GM12873 (cell line): ENCODE measurements around the gene LANCL2.

Source experiments
- TF ChIP-seq, protein P1 (sequence below): IDR thresholded peaks from 2 replicates; pipeline ENCODE4 v1.5.1; 2012; ENCODE audit warnings: low read depth, mild to moderate bottlenecking, moderate library complexity, low read length, control low read depth; ENCODE audit not compliant: insufficient read depth; ENCODE audit errors: missing control alignments

The LANCL2 gene

DNA sequence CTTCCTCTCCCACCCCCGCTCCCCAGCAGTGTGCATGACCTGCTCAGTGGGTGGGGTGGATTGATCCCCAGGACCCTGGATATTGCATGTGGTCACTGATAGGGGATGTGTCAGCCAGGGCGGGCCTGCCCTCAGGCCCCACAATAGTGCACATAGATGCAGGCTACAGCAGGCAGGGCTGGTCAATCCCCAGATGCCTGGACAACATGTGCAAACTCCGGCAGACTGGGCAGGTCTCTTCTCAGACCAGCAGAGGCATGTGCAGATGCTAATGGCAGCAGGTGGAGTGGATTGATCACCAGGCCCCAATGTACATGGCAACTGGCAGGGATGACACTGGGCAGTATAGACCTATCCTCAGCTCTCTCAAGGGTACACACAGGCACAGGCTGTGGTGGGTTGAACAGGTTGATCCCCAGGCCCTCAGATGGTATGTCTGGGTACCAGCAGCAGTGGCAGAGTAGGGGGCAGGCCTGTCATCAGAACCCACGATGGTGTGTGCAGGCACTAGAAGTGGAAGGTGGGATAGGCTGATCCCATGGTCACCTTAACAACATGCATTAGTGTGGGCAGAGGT is 98.6 kb downstream of the LANCL2 start:
- TF ChIP-seq, protein P1, sequence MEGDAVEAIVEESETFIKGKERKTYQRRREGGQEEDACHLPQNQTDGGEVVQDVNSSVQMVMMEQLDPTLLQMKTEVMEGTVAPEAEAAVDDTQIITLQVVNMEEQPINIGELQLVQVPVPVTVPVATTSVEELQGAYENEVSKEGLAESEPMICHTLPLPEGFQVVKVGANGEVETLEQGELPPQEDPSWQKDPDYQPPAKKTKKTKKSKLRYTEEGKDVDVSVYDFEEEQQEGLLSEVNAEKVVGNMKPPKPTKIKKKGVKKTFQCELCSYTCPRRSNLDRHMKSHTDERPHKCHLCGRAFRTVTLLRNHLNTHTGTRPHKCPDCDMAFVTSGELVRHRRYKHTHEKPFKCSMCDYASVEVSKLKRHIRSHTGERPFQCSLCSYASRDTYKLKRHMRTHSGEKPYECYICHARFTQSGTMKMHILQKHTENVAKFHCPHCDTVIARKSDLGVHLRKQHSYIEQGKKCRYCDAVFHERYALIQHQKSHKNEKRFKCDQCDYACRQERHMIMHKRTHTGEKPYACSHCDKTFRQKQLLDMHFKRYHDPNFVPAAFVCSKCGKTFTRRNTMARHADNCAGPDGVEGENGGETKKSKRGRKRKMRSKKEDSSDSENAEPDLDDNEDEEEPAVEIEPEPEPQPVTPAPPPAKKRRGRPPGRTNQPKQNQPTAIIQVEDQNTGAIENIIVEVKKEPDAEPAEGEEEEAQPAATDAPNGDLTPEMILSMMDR = no peak

DNA sequence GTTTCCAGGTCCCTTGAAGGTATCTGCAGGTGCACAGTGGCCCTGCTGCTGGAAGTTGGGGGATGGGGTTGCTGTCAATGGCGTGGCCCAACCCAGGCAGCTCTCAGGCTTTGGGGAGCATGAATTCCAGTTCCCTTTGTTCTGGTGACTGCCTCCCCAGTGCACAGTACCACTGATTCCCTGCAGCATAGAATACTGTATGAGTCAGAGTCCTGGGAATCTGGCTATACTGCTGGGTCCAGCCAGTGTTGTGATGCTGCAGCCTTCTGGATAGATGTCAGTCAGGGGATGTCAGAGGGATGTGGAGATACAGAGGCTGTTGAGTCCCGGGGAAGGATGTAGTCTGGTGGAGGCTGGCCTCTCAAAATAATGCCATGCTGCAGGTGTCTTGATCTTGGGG is 99.3 kb downstream of the LANCL2 start:
- TF ChIP-seq, protein P1 = no peak

DNA sequence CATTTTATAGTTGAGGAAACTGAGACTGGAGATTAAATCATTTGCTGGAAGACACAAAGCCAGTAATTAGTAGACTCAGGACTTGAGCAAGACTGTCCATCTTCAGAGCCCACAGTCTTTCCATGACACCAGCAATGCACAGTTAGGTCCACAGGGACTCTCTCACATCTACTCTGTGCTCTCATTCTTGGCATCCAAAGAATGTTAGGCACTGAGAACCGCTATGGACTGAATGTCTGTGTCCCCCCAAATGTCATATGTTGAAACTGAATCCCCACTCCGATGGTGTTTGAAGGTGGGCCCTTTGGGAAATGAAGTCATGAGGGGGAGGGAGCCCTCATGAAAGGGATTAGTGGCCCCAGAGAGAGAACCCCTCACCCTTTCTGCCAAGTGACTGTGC is 100.6 kb downstream of the LANCL2 start:
- TF ChIP-seq, protein P1 = no peak

DNA sequence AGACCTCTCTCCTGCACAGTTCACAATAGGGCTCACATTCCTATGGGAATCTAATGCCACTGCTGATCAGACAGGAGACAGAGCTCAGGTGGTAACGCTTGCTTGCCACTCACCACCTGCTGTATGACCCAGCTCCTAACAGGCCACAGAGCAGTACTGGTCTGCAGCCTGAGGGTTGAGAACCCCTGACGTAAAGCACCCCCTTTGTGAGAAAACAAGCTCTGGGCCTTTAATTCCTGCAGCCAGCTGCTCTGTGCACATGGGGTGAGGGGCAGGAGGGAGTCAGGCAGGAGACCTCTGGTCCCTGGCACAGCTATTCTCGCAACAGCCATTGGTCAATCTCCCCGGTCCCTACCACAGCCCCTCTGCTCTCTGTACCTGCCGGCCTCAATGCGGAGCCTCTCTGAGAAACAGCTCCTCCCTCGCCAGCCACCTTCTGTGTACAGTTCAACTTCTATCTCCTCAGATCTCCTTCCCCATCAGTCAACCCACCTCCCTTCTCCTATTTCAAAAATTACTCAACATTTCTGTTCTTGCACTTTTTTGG is 102.0 kb downstream of the LANCL2 start:
- TF ChIP-seq, protein P1 = no peak

DNA sequence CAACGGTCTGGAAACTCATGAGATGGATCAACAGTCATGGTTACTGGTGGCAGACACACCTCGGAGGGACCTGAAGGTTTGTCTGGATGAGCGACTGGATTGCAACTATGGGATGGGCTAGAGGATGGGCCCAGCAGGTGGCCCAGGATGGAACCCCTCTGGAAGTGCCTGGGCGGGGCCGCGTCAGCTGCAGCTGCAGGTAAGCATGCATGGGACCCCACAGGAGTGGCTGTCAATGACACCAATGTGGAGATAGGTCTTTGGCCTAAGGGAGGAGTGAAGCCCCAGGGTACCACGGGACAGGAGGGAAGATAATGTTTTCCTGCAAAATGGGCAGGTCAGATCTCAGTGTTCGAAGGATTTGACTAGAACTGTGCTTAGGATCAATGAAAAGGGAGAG is 103.4 kb downstream of the LANCL2 start:
- TF ChIP-seq, protein P1 = no peak

DNA sequence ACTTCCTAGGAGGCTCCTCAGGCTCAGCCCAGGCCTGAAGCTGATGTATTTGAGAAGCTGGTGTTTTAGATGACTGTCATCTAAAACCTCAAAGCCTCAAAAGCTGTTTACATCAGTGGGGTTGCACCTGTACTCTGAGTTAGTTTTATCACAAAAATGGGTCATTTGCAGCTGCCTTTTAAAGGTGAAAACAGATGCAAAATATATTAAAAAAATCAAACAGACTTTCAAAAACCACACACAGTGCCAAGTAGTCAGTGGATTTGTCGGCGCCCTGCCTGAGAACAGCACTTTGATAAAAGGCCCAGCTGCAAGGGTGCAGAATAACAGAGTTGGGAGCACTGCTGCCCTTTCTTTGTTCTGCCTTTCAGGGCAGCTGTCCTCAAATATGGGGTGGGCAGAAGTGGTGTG is 104.1 kb downstream of the LANCL2 start:
- TF ChIP-seq, protein P1 = no peak

DNA sequence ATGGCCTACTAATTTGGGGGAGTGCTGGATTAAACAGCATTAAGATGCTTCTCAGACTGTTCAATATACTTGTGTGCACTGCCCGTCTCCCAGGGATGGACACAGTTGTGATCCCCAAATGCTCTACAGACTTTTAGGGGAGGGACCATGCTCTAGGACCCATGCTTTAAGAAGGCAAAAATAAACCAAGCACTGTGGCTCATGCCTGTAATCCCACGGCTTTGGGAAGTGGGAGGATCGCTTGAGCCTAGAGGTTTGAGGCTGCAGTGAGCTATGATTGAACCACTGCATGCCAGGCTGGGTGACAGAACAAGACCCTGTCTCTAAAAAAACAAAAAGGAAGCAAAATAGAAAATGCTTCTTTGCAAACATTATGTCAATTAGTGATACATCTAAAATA is 104.6 kb downstream of the LANCL2 start:
- TF ChIP-seq, protein P1 = no peak

DNA sequence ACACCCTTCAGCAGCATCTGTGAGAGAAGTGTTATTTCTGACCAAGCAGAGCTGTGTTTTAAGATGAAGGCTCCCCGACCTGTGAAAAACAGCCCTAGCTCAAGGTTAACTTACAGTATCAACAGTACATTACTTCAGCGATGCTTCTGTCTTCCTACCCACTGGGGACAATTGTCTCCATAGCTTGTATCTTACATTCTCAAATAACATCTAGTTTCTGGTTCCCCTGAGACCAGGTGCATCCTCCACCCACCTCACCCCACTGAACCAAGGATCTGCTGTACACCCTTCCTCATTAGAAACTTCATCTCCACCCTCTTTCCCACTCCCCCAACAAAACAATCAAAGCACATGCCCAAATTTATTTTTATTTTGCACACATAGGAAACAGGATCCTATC is 105.1 kb downstream of the LANCL2 start:
- TF ChIP-seq, protein P1 = no peak
